ENCODE results near the gene ITSN1. TPM values are rescaled to one million over a fixed set of nuclear protein-coding genes. Genes with fewer than 3 reads are reported as not detected.

Gene ITSN1
- total and polyA plus RNA-seq, 2 experiments from 2014 or later = 77.9 to 95.7 TPM

- no peak for TF ChIP-seq POLR2AphosphoS5 (IDR thresholded peaks at IDR 0.05; ENCODE audit: low read depth)
Observed at GRCh38 chr21:33640697-33641351, 1.5 kb upstream of the ITSN1 start (continued).

- TF ChIP-seq CREB1 (CRISPR knock-in tag; IDR thresholded peaks at IDR 0.05; ENCODE audit: low read depth) = peak; percentile 90
- TF ChIP-seq, protein P1, sequence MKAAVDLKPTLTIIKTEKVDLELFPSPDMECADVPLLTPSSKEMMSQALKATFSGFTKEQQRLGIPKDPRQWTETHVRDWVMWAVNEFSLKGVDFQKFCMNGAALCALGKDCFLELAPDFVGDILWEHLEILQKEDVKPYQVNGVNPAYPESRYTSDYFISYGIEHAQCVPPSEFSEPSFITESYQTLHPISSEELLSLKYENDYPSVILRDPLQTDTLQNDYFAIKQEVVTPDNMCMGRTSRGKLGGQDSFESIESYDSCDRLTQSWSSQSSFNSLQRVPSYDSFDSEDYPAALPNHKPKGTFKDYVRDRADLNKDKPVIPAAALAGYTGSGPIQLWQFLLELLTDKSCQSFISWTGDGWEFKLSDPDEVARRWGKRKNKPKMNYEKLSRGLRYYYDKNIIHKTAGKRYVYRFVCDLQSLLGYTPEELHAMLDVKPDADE (IDR thresholded peaks at IDR 0.05) = peak; percentile 57; the same call in 1 of the 2 replicates
- TF ChIP-seq, protein P2, sequence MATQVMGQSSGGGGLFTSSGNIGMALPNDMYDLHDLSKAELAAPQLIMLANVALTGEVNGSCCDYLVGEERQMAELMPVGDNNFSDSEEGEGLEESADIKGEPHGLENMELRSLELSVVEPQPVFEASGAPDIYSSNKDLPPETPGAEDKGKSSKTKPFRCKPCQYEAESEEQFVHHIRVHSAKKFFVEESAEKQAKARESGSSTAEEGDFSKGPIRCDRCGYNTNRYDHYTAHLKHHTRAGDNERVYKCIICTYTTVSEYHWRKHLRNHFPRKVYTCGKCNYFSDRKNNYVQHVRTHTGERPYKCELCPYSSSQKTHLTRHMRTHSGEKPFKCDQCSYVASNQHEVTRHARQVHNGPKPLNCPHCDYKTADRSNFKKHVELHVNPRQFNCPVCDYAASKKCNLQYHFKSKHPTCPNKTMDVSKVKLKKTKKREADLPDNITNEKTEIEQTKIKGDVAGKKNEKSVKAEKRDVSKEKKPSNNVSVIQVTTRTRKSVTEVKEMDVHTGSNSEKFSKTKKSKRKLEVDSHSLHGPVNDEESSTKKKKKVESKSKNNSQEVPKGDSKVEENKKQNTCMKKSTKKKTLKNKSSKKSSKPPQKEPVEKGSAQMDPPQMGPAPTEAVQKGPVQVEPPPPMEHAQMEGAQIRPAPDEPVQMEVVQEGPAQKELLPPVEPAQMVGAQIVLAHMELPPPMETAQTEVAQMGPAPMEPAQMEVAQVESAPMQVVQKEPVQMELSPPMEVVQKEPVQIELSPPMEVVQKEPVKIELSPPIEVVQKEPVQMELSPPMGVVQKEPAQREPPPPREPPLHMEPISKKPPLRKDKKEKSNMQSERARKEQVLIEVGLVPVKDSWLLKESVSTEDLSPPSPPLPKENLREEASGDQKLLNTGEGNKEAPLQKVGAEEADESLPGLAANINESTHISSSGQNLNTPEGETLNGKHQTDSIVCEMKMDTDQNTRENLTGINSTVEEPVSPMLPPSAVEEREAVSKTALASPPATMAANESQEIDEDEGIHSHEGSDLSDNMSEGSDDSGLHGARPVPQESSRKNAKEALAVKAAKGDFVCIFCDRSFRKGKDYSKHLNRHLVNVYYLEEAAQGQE (IDR thresholded peaks at IDR 0.05; ENCODE audit: unreplicated experiment) = no peak
- peak; percentile 95 for TF ChIP-seq POLR2AphosphoS5 (IDR thresholded peaks at IDR 0.05; ENCODE audit: low read depth)
- no peaks in the 10 kb centered on the region for H3K9me3 Mint-ChIP-seq
- DNase-seq (ENCODE audit: low spot score) (peak; percentile 100), ATAC-seq (peak; percentile 82)
- peaks cover 29% of the 10 kb centered on the region for H3K4me1 ChIP-seq (ENCODE audit: insufficient read depth)
- peak within 1 kb of the TSS; percentile 87 for H3K4me2 ChIP-seq
- H3K36me3 ChIP-seq (ENCODE audit: insufficient read depth) = no peaks in the 10 kb centered on the region
- H3K27me3 Mint-ChIP-seq (ENCODE audit: insufficient read depth, low read depth, poor library complexity) = peaks cover 2% of the 10 kb centered on the region
- H3K79me2 ChIP-seq (replicated peaks; ENCODE audit: insufficient read depth) = peaks cover 64% of the 10 kb centered on the region
- no peaks in the 10 kb centered on the region for H3K9me2 ChIP-seq (ENCODE audit: insufficient read depth)
- H3K36me3 Mint-ChIP-seq (ENCODE audit: low read depth) = peaks cover 2% of the 10 kb centered on the region; the same call in 2 of the 3 replicates
- peak within 1 kb of the TSS; percentile 88 for H3K4me3 Mint-ChIP-seq
- peaks cover 4% of the 10 kb centered on the region for H4K20me1 ChIP-seq (replicated peaks; ENCODE audit: insufficient read depth)
- no peaks in the 10 kb centered on the region for H3K27me3 ChIP-seq (ENCODE audit: insufficient read depth)
- H3F3A ChIP-seq (replicated peaks; ENCODE audit: low read depth) = no peaks in the 10 kb centered on the region
- peak within 1 kb of the TSS; percentile 53; the same call in 1 of the 2 replicates for H2AFZ ChIP-seq
- H3K4me1 Mint-ChIP-seq = peaks cover 23% of the 10 kb centered on the region
- H3K27ac ChIP-seq (ENCODE audit: low read depth) = peak within 1 kb of the TSS; percentile 91
- H3K4me3 ChIP-seq = peak within 1 kb of the TSS; percentile 69
- H3K27ac Mint-ChIP-seq = peak within 1 kb of the TSS; percentile 99
Observed at GRCh38 chr21:33641352-33642026, 812 bp upstream of the ITSN1 start, which contains the start of gene CRYZL1. TSS of gene CRYZL1 (minus strand) at chr21:33641741. CDS start at chr21:33631551, 10,190 bp downstream.
